ENCODE measurements around the gene BIRC3. TPM values are rescaled to one million over a fixed set of nuclear protein-coding genes. Genes with fewer than 3 reads are reported as not detected.

Gene BIRC3
- total and polyA plus RNA-seq, 2 donors (not counting 1 experiment from before 2014, with no cell fraction given): 107 to 428 TPM

DNA sequence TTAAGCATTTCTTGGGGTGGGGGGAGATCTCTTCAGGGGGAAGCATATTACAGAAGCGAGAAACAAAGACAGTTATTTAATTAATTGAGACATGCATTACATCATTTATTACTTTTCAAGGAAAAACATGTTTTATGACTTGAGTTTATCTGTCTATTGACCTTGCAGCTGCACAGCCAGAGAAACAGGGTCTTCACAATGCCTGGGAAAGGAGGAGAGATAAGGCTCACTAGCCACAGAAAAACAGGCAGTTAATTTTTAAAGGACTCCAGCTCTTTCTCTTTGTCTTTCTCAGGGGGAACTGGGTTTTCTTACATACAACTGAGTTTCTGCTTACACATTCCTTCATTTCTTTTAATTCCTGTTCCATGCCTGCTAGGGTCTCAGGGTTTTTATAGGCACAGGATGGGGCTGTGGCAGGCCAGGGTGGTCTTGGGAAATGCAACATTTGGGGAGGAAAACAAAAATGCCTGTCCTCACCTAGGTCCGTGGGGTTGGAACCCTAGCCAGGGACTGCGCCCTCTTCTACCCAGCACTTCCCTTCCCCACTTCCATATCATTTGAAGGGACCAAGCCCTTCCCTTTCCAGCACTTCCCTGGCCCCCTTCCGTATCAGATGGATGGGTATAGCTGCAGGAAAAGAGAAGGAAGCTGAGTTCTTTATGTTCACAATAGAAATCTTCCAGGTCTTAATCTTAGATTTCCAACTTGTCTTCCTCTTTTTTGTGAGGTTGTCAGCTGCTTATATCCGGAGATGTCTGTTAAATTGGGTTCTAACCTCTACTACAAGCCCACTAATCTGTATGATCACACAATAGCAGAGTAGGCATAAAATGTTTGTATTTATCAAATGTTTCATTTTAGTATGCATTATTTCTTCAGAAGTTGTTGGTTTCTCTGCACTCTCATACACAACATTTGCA is 68.1 kb downstream of the BIRC3 start:
- Histone ChIP-seq H3K79me2 (ENCODE audit: control insufficient read depth, insufficient read depth, low read length) (no peaks in the 10 kb centered on the region), H3K4me2 (replicated peaks; ENCODE audit: low read depth, low read length, poor library complexity, severe bottlenecking) (no peak overlapping the region), H2AFZ (ENCODE audit: insufficient read depth, low read depth, low read length, poor library complexity, severe bottlenecking) (no peak overlapping the region), H4K20me1 (ENCODE audit: control insufficient read depth, insufficient read depth, low read length, poor library complexity, severe bottlenecking) (no peaks in the 10 kb centered on the region), H3K9me3 (ENCODE audit: control extremely low read depth in 1 of 3, control insufficient read depth in 2 of 3, insufficient read depth in 1 of 3, low read length in 2 of 3) (no peaks in the 10 kb centered on the region), H3K36me3 (replicated peaks in 1 of 2; ENCODE audit: control extremely low read depth in 1 of 2, control insufficient read depth in 1 of 2, extremely low read depth in 1 of 2, insufficient read depth in 2 of 2, low read length in 1 of 2) (peaks cover 5 to 8% of the 10 kb centered on the region in 2 experiments), H3K4me3 (ENCODE audit: control extremely low read depth in 1 of 5, extremely low read depth in 1 of 5, insufficient read depth in 1 of 5, low read depth in 2 of 5, low read length in 4 of 5) (no peak overlapping the region), H3K27me3 (replicated peaks in 1 of 4; ENCODE audit: control extremely low read depth in 1 of 4, control insufficient read depth in 3 of 4, insufficient read depth in 4 of 4, low read length in 3 of 4) (no peaks in the 10 kb centered on the region), H3K27ac (ENCODE audit: low read length in 2 of 2) (no peak overlapping the region), H3K4me1 (ENCODE audit: control insufficient read depth in 2 of 2, insufficient read depth in 2 of 2, low read length in 2 of 2) (no peaks in the 10 kb centered on the region), H3K9ac (ENCODE audit: low read length) (no peak overlapping the region)
- Mint-ChIP-seq H3K9me3 (ENCODE audit: insufficient read depth) (no peaks in the 10 kb centered on the region), H3K27me3 (no peaks in the 10 kb centered on the region), H3K4me1 (peaks cover 2% of the 10 kb centered on the region), H3K4me3 (no peak overlapping the region), H3K27ac (no peak overlapping the region)
- ChIA-PET POLR2A (no interaction called here), CTCF (interaction anchor here (1.4 to 2.1 kb wide), 3 partner anchors 8 to 228 kb away, joined by 5 to 6 read pairs (median 6); no protein-coding TSS in a partner anchor)
- intact Hi-C loops (cut with micrococcal nuclease): no loop called here
- ATAC-seq (ENCODE audit: low read depth) (no peak), DNase-seq (no peak)
- WGBS (ENCODE audit: insufficient coverage): 80% methylated on average over 1 of the region's 5 CpGs
- no peak for TF ChIP-seq EZH2 (IDR thresholded peaks at IDR 0.05; ENCODE audit: borderline replicate concordance, insufficient read depth, low read depth, low read length, poor library complexity, severe bottlenecking)
- TF ChIP-seq, protein P1, sequence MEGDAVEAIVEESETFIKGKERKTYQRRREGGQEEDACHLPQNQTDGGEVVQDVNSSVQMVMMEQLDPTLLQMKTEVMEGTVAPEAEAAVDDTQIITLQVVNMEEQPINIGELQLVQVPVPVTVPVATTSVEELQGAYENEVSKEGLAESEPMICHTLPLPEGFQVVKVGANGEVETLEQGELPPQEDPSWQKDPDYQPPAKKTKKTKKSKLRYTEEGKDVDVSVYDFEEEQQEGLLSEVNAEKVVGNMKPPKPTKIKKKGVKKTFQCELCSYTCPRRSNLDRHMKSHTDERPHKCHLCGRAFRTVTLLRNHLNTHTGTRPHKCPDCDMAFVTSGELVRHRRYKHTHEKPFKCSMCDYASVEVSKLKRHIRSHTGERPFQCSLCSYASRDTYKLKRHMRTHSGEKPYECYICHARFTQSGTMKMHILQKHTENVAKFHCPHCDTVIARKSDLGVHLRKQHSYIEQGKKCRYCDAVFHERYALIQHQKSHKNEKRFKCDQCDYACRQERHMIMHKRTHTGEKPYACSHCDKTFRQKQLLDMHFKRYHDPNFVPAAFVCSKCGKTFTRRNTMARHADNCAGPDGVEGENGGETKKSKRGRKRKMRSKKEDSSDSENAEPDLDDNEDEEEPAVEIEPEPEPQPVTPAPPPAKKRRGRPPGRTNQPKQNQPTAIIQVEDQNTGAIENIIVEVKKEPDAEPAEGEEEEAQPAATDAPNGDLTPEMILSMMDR (IDR thresholded peaks at IDR 0.05): no peak

- Histone ChIP-seq H3K27ac (ENCODE audit: low read length in 2 of 2) (no peak overlapping the region), H3K79me2 (ENCODE audit: control insufficient read depth, insufficient read depth, low read length) (peaks cover 5% of the 10 kb centered on the region), H3K4me3 (ENCODE audit: control extremely low read depth in 1 of 5, extremely low read depth in 1 of 5, insufficient read depth in 1 of 5, low read depth in 2 of 5, low read length in 4 of 5) (no peak overlapping the region), H3K9me3 (ENCODE audit: control extremely low read depth in 1 of 3, control insufficient read depth in 2 of 3, insufficient read depth in 1 of 3, low read length in 2 of 3) (no peaks in the 10 kb centered on the region), H3K4me1 (ENCODE audit: control insufficient read depth in 2 of 2, insufficient read depth in 2 of 2, low read length in 2 of 2) (no peaks in the 10 kb centered on the region), H3K36me3 (replicated peaks in 1 of 2; ENCODE audit: control extremely low read depth in 1 of 2, control insufficient read depth in 1 of 2, extremely low read depth in 1 of 2, insufficient read depth in 2 of 2, low read length in 1 of 2) (peaks cover 5 to 8% of the 10 kb centered on the region in 2 experiments), H4K20me1 (ENCODE audit: control insufficient read depth, insufficient read depth, low read length, poor library complexity, severe bottlenecking) (no peaks in the 10 kb centered on the region), H3K4me2 (replicated peaks; ENCODE audit: low read depth, low read length, poor library complexity, severe bottlenecking) (no peak overlapping the region), H3K9ac (ENCODE audit: low read length) (no peak overlapping the region), H3K27me3 (replicated peaks in 1 of 4; ENCODE audit: control extremely low read depth in 1 of 4, control insufficient read depth in 3 of 4, insufficient read depth in 4 of 4, low read length in 3 of 4) (no peaks in the 10 kb centered on the region), H2AFZ (ENCODE audit: insufficient read depth, low read depth, low read length, poor library complexity, severe bottlenecking) (no peak overlapping the region)
- H3K27ac Mint-ChIP-seq: no peak overlapping the region
- H3K4me3 Mint-ChIP-seq: no peak overlapping the region
- H3K9me3 Mint-ChIP-seq (ENCODE audit: insufficient read depth): no peaks in the 10 kb centered on the region
- no peak for ATAC-seq (ENCODE audit: low read depth)
- DNase-seq: no peak
- ChIA-PET CTCF (no interaction called here), POLR2A (no interaction called here)
- intact Hi-C loops (cut with micrococcal nuclease): no loop called here
- WGBS (ENCODE audit: insufficient coverage): no CpG with 5 or more reads among the region's 2 CpGs
- H3K27me3 Mint-ChIP-seq: no peaks in the 10 kb centered on the region
- peaks cover 7% of the 10 kb centered on the region for H3K4me1 Mint-ChIP-seq
- TF ChIP-seq, protein P1 (IDR thresholded peaks at IDR 0.05): no peak
- no peak for TF ChIP-seq EZH2 (IDR thresholded peaks at IDR 0.05; ENCODE audit: borderline replicate concordance, insufficient read depth, low read depth, low read length, poor library complexity, severe bottlenecking)
These were observed 69.0 kb downstream of the BIRC3 start for GRCh38 chr11:102386136-102386734.

Data from B cell (primary cell).